ENCODE measurements around the gene RTCB.
"Not testable (repeated sequence)": the region's sequence is repeated elsewhere in the genome, so short reads cannot be mapped to it uniquely, and the experiment has no call there.

Gene RTCB

DNA sequence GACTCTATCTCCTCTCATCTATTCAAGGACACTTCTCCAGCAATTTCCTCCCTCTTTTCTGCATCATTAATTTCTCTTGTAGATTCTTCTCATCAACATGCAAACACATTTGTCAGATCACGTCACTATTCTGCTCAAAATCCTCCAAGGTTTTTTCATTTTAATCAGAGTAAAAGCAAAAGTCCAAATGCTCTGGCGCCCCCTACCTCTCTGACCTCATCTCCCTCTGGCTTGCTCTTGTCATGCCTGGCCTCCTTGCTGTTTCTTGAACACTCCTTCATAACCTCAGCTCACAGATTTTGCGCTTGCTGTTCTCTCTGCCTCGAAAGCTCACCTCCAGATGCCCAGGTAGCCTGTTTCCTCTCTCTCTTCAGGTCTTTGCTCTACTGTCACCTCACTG, 22.4 kb downstream of the RTCB start:
- DNase-seq (ENCODE audit: low read depth): no peak

- DNase-seq (ENCODE audit: low read depth): no peak
Observed at GRCh38 chr22:32385681-32386080, 26.4 kb downstream of the RTCB start.

DNA sequence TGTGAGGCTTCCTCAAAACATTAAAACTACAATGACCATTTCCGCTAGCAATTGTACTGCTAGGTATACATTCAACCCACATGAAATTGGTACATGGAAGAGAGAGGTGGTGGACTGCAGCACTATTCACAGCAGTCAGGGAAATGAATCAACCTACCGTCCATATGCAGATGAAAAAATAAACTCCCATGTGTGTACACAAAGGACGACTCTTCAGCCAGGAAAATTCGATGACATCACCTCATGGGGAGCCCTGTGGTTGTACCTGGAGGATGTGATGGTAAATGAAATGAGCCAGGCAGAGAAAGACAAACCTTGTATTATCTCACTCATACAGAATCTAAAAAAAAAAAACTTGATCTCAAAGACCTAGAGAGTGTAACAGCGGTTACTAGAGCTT, 31.1 kb downstream of the RTCB start:
- DNase-seq (ENCODE audit: low read depth): no peak

DNA sequence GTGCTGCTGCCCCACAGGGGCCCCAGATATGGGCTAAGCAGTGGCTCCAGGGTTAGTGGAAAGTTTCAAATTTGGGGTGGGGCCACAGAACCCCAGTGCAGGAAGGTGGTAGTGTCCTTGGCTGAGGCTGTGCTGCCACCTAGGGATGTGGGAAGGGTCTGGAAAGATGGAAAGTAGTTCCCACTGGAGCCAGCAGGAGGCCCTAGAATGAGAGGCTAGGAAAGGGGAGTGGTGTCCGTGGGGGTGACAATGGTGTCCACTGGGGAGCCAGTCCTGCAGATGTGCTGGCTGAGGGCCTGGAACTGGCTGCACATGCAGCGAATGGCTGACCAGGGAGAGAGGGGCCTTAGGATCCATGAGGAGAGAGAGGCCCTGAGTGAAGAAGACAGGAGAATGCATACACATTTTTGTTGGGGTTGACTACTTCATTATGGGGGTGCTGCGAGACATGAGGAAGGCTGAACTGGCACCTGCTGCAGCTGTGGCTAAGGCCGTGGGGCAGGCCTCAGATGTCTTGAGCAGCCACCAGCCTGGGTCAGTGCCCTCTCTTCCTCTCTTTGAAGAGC, 33.3 kb downstream of the RTCB start:
- no peak for DNase-seq (ENCODE audit: low read depth)

GRCh38 chr22:32376681-32377080, 35.4 kb downstream of the RTCB start:
- no peak for DNase-seq (ENCODE audit: low read depth)

- DNase-seq (ENCODE audit: low read depth): no peak
Observed at GRCh38 chr22:32375678-32376450, 36.2 kb downstream of the RTCB start.

DNA sequence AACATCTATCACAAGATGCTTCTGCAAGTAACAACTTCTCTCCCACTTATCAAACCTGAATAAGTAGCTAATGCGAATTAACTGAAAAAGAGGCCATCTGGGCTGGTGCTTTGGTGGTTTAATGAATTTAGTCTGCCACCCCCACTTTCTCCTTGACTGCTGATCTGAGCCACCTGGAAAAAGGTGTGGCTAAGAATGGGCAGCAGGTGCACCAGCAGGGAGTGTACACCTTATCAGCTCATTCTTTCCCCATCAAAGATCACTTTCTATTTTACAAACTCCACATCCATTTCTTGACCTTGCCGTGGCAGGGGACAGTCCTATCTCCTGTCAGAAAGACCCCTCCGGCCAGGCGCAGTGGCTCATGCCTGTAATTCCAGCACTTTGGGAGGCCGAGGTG, 47.8 kb downstream of the RTCB start:
- no peak for DNase-seq (ENCODE audit: low read depth)

GRCh38 chr22:32361257-32361656, 50.8 kb downstream of the RTCB start:
- DNase-seq (ENCODE audit: low read depth): no peak

- not testable (repeated sequence) for DNase-seq (ENCODE audit: low read depth)
Observed at GRCh38 chr22:32360096-32360495, 52.0 kb downstream of the RTCB start.

GRCh38 chr22:32357567-32357966, 54.5 kb downstream of the RTCB start, which contains the start of gene RFPL3:
TSS of gene RFPL3 (plus strand) at chr22:32357867. CDS start at chr22:32358072, 205 bp downstream.
- DNase-seq (ENCODE audit: low read depth): not testable (repeated sequence)

DNA sequence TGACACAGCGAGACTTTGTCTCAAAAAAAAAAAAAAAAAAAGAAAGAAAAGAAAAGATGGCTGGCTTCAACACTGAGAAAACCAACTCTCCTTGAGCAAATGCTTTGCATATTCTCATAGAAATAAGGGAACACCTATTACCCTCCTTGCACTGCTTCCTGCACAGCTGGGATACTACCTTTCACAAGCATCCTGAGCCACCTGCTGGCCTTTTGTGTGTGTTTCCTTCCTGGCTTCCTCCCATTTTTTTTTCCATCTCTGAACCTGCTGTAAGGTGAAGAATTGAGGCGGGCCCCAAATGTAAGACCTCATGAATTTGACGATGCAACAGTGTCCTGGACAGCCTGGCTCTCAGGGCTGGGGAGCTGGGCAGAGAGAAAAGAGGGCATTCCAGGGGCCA, 56.3 kb downstream of the RTCB start:
- DNase-seq (ENCODE audit: low read depth): no peak

DNA sequence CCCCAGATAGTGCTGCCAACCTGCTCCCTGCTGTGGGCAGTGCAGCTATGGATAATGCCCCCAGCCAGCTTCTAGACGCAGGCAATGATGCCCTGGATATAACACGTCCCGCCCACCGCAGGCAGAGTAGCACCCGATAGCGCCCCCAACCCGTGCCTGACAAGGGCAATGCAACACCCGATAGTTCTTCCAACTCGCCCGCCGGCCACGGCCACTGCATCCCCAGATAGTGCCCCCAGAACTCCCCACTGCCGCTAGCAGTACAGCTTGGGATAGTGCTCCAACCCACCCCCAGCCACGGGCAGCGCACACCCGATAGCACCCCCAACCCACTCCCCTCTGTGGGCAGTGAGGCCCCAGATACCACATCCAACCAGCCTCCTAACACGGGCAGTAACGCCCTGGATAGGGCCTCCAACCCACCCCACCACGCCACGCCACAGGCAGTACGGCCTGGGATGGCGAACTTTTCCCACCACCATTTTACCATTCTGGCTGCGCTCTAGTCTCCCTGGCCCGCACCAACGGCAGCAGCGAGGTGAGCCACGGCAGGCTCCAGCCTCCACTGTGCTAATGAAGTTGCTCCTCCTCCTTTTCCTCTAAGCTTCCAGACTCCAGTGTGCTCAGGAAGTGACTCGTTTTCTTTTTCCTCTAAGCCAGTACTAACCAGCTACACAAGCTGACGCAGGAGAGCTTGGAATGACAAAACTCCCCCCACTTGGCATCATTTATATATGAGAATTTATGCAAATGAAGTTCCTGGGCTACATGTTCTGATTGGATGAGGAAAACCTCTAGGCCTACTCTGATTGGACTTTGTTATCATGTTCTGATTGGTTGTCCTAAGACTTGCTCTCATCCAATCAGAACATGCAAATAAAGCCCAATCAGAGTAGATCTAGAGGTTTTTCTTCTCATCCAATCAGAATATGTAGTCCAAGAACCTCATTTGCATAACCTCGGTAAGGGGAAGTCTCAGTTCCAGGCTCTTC, 57.4 kb downstream of the RTCB start:
- no peak for DNase-seq (ENCODE audit: low read depth)

- no peak for DNase-seq (ENCODE audit: low read depth)
Observed at GRCh38 chr22:32353840-32354239, 58.2 kb downstream of the RTCB start.

GRCh38 chr22:32353292-32353691, 58.8 kb downstream of the RTCB start:
- DNase-seq (ENCODE audit: low read depth): no peak

GRCh38 chr22:32352681-32353080, 59.4 kb downstream of the RTCB start:
- DNase-seq (ENCODE audit: low read depth): no peak

- not testable (repeated sequence) for DNase-seq (ENCODE audit: low read depth)
Observed at GRCh38 chr22:32351875-32352274, 60.2 kb downstream of the RTCB start.

DNA sequence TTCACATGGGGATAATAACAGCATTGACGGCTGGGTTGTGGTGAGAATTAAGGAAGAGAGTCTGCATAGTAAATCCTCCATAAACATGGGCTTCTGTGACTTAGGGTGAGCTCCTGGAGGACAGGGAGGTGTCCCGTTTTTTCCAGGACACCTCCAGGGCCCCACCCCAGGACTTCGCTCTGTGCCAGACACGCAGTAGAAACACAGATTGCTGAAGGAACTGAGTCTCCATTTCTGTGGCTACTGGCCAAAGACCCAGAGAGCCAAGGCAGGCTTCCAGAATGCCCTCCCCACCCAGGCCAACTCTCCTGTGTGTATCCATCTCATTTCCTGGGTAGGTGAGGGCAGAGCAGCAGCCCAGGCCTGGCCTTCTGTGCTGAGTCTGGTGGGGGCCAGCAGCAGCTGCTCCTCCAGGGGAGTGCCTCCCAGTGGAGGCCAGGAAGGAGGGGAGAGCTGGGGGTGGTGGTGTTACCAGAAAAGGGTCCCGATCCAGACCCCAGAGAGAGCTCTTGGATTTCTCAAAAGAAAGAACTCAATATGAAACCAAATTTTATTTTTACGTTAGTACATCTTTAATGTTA, 63.9 kb downstream of the RTCB start:
- no peak for DNase-seq (ENCODE audit: low read depth)

GRCh38 chr22:32343941-32344340, 68.1 kb downstream of the RTCB start:
- no peak for DNase-seq (ENCODE audit: low read depth)

DNA sequence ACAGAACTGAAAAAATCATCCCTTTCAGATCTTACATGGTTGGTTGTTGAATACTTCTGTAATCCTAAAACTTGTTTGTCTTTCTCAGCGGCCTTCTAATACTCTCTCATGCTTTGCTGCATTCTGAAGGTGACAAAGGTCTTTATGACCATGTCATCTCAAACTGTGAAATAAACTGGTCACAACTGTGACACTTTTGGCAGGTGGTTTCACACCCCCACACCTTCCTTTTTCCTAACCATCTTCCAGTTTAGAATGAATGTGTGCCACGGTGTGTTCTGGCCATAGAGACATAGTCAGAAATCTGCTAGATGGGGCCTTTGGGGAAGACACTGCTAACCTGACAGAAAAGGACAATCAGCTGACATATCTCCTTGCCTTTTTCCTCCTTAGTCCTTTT, 69.1 kb downstream of the RTCB start:
- no peak for DNase-seq (ENCODE audit: low read depth)

- no peak for DNase-seq (ENCODE audit: low read depth)
Observed at GRCh38 chr22:32341122-32341740, 70.8 kb downstream of the RTCB start.

DNA sequence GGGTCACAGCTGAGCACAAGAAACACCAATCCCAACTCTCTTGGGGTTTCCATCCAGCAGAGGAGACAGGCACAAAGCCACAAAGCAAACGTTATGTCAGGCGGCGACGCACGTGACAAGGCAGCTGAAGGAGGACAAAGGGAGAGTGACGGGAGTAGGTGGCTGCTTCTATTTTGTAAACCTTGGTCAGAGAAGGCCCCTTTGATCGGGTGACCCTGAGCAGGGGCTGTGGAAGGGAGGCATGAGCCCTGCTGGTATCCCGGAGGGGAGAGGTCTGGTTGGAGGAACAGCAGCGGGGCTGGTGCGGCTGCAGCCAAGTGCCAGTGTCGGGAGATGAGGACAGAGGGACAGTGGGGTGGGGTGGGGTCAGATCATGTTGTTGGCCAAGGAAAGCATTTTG, 71.6 kb downstream of the RTCB start:
- no peak for DNase-seq (ENCODE audit: low read depth)
